HEK293 (cell line): Measurements from ENCODE around the gene RNU11.

ENCODE experiments used
- BCL6B ChIP-seq: fragments of 450-650 bp; formaldehyde crosslinking; IDR thresholded peaks from 2 replicates; pipeline ENCODE4 v1.5.1; 2017; ENCODE audit warnings: missing biosample characterization, missing genetic modification characterization
- FEZF1 ChIP-seq: fragments of 450-650 bp; formaldehyde crosslinking; IDR thresholded peaks from 2 replicates; pipeline ENCODE4 v1.5.1; 2016; ENCODE audit warnings: missing biosample characterization, missing genetic modification characterization
- KLF10 ChIP-seq: fragments of 450-650 bp; IDR thresholded peaks from 2 replicates; pipeline ENCODE4 v1.5.1; 2018; ENCODE audit warnings: missing biosample characterization, mild to moderate bottlenecking, missing genetic modification characterization
- KLF9 ChIP-seq: fragments of 450-650 bp; formaldehyde crosslinking; IDR thresholded peaks from 2 replicates; pipeline ENCODE4 v1.5.1; 2016; ENCODE audit warnings: missing biosample characterization, missing genetic modification characterization, low read depth
- ZBTB48 ChIP-seq: fragments of 450-650 bp; formaldehyde crosslinking; IDR thresholded peaks from 2 replicates; pipeline ENCODE4 v1.5.1; 2016; ENCODE audit warnings: missing biosample characterization, missing genetic modification characterization
- ZBTB8A ChIP-seq: fragments of 450-650 bp; formaldehyde crosslinking; IDR thresholded peaks from 2 replicates; pipeline ENCODE4 v1.5.1; 2016; ENCODE audit warnings: missing biosample characterization, missing genetic modification characterization
- ZNF132 ChIP-seq: fragments of 450-650 bp; formaldehyde crosslinking; IDR thresholded peaks from 2 replicates; pipeline ENCODE4 v1.5.1; 2017; ENCODE audit warnings: missing biosample characterization, missing genetic modification characterization, borderline replicate concordance
- ZNF174 ChIP-seq: fragments of 450-650 bp; formaldehyde crosslinking; IDR thresholded peaks from 2 replicates; pipeline ENCODE4 v1.5.0; 2017; ENCODE audit warnings: missing biosample characterization, mild to moderate bottlenecking, missing genetic modification characterization
- ZNF184 ChIP-seq: fragments of 450-650 bp; IDR thresholded peaks from 2 replicates; pipeline ENCODE4 v1.5.1; 2018; ENCODE audit warnings: missing biosample characterization, mild to moderate bottlenecking, missing genetic modification characterization
- ZNF239 ChIP-seq: fragments of 450-650 bp; formaldehyde crosslinking; IDR thresholded peaks from 2 replicates; pipeline ENCODE4 v1.5.1; 2016; ENCODE audit warnings: missing biosample characterization, missing genetic modification characterization
- ZNF24 ChIP-seq: fragments of 450-650 bp; formaldehyde crosslinking; IDR thresholded peaks from 2 replicates; pipeline ENCODE4 v1.5.1; 2016; ENCODE audit warnings: missing biosample characterization, missing genetic modification characterization
- ZNF274 ChIP-seq, 2 experiments: fragments of 200-500 bp in 1 of 2; fragments of 450-650 bp in 1 of 2; sonication (Bioruptor generic) in 1 of 2; formaldehyde crosslinking in 1 of 2; IDR thresholded peaks; 2 replicates each; pipeline versions ENCODE4 v1.5.1 to v1.6.1; 2014 to 2016; ENCODE audit warnings: borderline replicate concordance in 1 of 2, inconsistent platforms in 1 of 2, low read length in 1 of 2, missing biosample characterization in 1 of 2, missing genetic modification characterization in 1 of 2
- ZNF341 ChIP-seq: fragments of 450-650 bp; formaldehyde crosslinking; IDR thresholded peaks from 2 replicates; pipeline ENCODE4; 2016; ENCODE audit warnings: low read depth, missing biosample characterization, missing genetic modification characterization
- ZNF350 ChIP-seq: fragments of 450-650 bp; formaldehyde crosslinking; IDR thresholded peaks from 2 replicates; pipeline ENCODE4 v1.5.0; 2017; ENCODE audit warnings: missing biosample characterization, mild to moderate bottlenecking, missing genetic modification characterization
- ZNF362 ChIP-seq: fragments of 450-650 bp; formaldehyde crosslinking; IDR thresholded peaks from 2 replicates; pipeline ENCODE4 v1.5.1; 2016; ENCODE audit warnings: missing biosample characterization, missing genetic modification characterization
- ZNF423 ChIP-seq: fragments of 450-650 bp; formaldehyde crosslinking; IDR thresholded peaks from 2 replicates; pipeline ENCODE4 v1.5.1; 2016; ENCODE audit warnings: missing biosample characterization, missing genetic modification characterization
- ZNF473 ChIP-seq: fragments of 450-650 bp; formaldehyde crosslinking; IDR thresholded peaks from 2 replicates; pipeline ENCODE4 v1.5.1; 2017; ENCODE audit warnings: missing biosample characterization, missing genetic modification characterization
- ZNF488 ChIP-seq: fragments of 450-650 bp; formaldehyde crosslinking; IDR thresholded peaks from 2 replicates; pipeline ENCODE4 v1.5.1; 2016; ENCODE audit warnings: missing biosample characterization, missing genetic modification characterization
- ZNF513 ChIP-seq: fragments of 450-650 bp; IDR thresholded peaks from 2 replicates; pipeline ENCODE4 v1.5.1; 2018; ENCODE audit warnings: missing biosample characterization, missing genetic modification characterization
- ZNF529 ChIP-seq: fragments of 450-650 bp; formaldehyde crosslinking; IDR thresholded peaks from 2 replicates; pipeline ENCODE4 v1.5.1; 2017; ENCODE audit warnings: missing genetic modification characterization, missing biosample characterization; ENCODE audit not compliant: insufficient replicate concordance
- ZNF585B ChIP-seq: fragments of 450-650 bp; formaldehyde crosslinking; IDR thresholded peaks from 2 replicates; pipeline ENCODE4 v1.5.1; 2016; ENCODE audit warnings: missing biosample characterization, missing genetic modification characterization
- ZNF791 ChIP-seq: fragments of 450-650 bp; formaldehyde crosslinking; IDR thresholded peaks from 2 replicates; pipeline ENCODE4 v1.5.1; 2016; ENCODE audit warnings: missing biosample characterization, missing genetic modification characterization
- TF ChIP-seq, protein P1 (sequence below): fragments of 450-650 bp; formaldehyde crosslinking; IDR thresholded peaks from 2 replicates; pipeline ENCODE4 v1.5.1; 2016; ENCODE audit warnings: missing biosample characterization, missing genetic modification characterization
- TF ChIP-seq, protein P2 (sequence below): fragments of 450-650 bp; formaldehyde crosslinking; IDR thresholded peaks from 2 replicates; pipeline ENCODE4 v1.5.1; 2017; ENCODE audit warnings: missing biosample characterization, missing genetic modification characterization
- TF ChIP-seq, protein P3 (sequence below): fragments of 450-650 bp; formaldehyde crosslinking; IDR thresholded peaks from 2 replicates; pipeline ENCODE4 v1.5.1; 2016; ENCODE audit warnings: missing biosample characterization, missing genetic modification characterization, low read depth

The RNU11 gene

GRCh38 chr1:28648474-28649198, at the start of gene RNU11 (continued):
- TF ChIP-seq ZBTB48 (tag by site-specific recombination) (peak; percentile 16; the same call in 1 of the 2 replicates), ZNF423 (tag by site-specific recombination) (peak; percentile 62; the same call in 1 of the 2 replicates), ZNF174 (tag by site-specific recombination) (no peak), ZBTB8A (tag by site-specific recombination) (peak; percentile 97), BCL6B (tag by site-specific recombination) (peak; percentile 45; the same call in 1 of the 2 replicates), KLF9 (peak; percentile 18; the same call in 1 of the 2 replicates), ZNF529 (tag by site-specific recombination) (no peak), ZNF362 (peak; percentile 96), ZNF184 (tag by site-specific recombination) (peak; percentile 76; the same call in 1 of the 2 replicates), ZNF488 (tag by site-specific recombination) (0 out of 2 replicates have a peak, but pooled peaks have one; percentile 27), ZNF585B (tag by site-specific recombination) (no peak; the same call in 1 of the 2 replicates), ZNF24 (peak; percentile 98), ZNF341 (no peak; the same call in 1 of the 2 replicates), KLF10 (tag by site-specific recombination) (peak; percentile 96), ZNF350 (tag by site-specific recombination) (no peak), ZNF132 (tag by site-specific recombination) (no peak), ZNF791 (no peak), ZNF274 (IDR thresholded peaks at IDR 0.05; ENCODE audit: low read length) (no peak), ZNF274 (tag by site-specific recombination; IDR thresholded peaks at IDR 0.05; ENCODE audit: borderline replicate concordance) (no peak), ZNF239 (tag by site-specific recombination) (peak; percentile 78), ZNF513 (tag by site-specific recombination) (no peak), ZNF473 (tag by site-specific recombination) (no peak), FEZF1 (peak; percentile 77)
- TF ChIP-seq, protein P1, sequence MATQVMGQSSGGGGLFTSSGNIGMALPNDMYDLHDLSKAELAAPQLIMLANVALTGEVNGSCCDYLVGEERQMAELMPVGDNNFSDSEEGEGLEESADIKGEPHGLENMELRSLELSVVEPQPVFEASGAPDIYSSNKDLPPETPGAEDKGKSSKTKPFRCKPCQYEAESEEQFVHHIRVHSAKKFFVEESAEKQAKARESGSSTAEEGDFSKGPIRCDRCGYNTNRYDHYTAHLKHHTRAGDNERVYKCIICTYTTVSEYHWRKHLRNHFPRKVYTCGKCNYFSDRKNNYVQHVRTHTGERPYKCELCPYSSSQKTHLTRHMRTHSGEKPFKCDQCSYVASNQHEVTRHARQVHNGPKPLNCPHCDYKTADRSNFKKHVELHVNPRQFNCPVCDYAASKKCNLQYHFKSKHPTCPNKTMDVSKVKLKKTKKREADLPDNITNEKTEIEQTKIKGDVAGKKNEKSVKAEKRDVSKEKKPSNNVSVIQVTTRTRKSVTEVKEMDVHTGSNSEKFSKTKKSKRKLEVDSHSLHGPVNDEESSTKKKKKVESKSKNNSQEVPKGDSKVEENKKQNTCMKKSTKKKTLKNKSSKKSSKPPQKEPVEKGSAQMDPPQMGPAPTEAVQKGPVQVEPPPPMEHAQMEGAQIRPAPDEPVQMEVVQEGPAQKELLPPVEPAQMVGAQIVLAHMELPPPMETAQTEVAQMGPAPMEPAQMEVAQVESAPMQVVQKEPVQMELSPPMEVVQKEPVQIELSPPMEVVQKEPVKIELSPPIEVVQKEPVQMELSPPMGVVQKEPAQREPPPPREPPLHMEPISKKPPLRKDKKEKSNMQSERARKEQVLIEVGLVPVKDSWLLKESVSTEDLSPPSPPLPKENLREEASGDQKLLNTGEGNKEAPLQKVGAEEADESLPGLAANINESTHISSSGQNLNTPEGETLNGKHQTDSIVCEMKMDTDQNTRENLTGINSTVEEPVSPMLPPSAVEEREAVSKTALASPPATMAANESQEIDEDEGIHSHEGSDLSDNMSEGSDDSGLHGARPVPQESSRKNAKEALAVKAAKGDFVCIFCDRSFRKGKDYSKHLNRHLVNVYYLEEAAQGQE: peak; percentile 75
- TF ChIP-seq, protein P2, sequence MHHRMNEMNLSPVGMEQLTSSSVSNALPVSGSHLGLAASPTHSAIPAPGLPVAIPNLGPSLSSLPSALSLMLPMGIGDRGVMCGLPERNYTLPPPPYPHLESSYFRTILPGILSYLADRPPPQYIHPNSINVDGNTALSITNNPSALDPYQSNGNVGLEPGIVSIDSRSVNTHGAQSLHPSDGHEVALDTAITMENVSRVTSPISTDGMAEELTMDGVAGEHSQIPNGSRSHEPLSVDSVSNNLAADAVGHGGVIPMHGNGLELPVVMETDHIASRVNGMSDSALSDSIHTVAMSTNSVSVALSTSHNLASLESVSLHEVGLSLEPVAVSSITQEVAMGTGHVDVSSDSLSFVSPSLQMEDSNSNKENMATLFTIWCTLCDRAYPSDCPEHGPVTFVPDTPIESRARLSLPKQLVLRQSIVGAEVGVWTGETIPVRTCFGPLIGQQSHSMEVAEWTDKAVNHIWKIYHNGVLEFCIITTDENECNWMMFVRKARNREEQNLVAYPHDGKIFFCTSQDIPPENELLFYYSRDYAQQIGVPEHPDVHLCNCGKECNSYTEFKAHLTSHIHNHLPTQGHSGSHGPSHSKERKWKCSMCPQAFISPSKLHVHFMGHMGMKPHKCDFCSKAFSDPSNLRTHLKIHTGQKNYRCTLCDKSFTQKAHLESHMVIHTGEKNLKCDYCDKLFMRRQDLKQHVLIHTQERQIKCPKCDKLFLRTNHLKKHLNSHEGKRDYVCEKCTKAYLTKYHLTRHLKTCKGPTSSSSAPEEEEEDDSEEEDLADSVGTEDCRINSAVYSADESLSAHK: peak; percentile 79
- TF ChIP-seq, protein P3, sequence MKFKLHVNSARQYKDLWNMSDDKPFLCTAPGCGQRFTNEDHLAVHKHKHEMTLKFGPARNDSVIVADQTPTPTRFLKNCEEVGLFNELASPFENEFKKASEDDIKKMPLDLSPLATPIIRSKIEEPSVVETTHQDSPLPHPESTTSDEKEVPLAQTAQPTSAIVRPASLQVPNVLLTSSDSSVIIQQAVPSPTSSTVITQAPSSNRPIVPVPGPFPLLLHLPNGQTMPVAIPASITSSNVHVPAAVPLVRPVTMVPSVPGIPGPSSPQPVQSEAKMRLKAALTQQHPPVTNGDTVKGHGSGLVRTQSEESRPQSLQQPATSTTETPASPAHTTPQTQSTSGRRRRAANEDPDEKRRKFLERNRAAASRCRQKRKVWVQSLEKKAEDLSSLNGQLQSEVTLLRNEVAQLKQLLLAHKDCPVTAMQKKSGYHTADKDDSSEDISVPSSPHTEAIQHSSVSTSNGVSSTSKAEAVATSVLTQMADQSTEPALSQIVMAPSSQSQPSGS (tag by site-specific recombination): peak; percentile 83; the same call in 1 of the 2 replicates
